GM10847 (cell line): ENCODE data around the gene SANBR.

ENCODE experiments used
- POLR2A ChIP-seq: IDR thresholded peaks from 2 replicates; pipeline ENCODE4 v1.6.1; 2011; ENCODE audit not compliant: insufficient read length; ENCODE audit errors: extremely low read depth

SANBR gene

DNA sequence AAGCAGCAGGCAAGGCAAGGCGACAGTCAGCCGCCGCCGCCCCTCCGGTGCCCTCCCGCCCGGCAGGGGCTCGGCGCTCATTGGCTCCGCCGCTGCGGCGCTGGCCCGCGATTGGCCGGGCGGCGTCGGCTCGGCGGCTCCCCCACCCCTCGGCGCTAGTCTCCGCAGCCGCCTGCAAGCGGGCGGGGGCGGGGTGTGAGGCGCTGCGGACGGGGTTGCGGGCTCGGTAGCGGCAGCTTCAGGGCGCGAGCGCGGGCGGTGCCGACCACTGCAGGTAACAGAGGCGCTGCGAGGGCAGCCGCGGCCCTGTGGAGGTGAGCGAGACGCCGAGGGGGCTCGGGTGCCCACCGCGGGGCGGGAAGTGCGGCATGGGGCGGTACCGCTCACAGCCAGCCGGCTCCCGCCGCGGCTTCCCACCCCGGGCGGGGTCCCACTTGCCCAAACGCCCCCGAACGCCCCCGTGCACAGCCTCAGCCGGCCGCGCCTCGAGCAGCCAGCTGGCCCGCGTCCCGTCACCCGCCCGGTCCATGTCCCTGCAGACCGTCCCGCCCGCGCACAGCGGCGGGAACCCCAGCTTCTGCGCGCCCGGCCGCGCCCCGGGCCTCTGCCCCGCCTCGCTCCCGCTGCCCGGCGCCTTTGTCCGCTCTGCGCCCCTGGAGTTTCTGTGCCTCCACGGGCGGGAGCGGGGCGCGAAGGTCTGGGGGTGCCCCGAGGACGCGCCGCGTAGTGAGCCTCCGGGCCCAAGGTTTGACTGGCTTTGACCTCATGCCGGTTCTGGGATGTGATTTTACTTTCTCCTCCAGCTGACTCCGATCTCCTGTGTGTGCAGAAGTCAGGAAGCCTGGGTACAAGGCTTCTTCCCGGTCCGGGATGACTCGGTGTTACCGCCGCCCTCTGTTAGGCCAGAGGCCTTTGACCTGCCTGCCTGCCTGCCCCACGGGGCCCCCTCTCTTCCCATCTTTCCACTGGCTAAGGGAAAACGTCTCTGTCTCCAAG is at the start of gene SANBR:
Gene SANBR, plus strand, starts transcription at position 158 of the 996 bp plus-strand sequence. CDS start 4,480 bp downstream, outside the sequence.
- peak; percentile 37 for TF ChIP-seq POLR2A

DNA sequence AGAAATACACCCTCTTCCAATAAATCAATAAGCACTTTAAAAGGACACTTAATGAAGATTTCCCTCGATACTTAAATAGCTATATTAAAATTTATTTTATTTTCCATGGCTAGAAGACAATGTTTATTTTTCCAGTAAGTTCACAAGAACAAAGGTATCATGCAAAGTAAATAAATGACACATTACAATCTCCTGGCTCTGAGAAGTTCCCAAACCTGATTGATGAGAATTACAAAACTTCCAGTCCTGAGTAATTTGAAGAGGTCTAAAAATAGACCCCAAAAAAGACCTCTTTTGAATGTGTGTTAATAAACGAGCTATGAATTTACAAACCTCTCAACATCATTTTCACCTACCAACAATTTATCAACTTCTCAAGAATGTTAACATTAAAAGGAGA is 49.7 kb upstream of the SANBR start:
- TF ChIP-seq POLR2A: no peak

DNA sequence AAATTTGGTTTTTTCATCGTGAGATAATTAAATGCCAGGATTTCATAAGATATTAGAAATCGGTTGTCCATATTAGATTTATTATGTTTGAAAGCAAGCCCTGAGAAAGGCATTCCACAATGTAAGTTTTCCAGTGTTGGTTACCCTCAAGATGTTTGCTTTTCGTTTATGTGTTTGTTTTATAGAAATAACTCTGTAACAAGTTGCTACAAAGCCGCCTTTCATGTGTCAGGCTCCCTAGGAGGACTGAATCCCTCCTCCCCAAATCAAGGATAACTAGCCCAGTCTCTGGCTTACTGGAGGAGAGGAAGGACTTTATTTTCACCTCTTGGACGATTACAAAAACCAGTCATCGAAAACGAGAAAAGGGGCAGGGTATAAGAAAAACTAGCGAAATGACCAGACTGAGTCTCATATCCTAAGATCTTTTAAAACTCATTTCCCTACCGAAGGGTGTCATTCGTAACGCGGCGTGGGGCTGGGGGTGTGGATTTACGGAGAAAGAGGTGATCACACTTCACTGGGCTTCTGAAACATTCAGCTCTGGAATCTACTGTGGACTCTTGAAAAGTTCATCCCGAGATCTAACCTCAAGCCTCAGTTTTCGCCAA is 49.2 kb upstream of the SANBR start:
- no peak for TF ChIP-seq POLR2A

DNA sequence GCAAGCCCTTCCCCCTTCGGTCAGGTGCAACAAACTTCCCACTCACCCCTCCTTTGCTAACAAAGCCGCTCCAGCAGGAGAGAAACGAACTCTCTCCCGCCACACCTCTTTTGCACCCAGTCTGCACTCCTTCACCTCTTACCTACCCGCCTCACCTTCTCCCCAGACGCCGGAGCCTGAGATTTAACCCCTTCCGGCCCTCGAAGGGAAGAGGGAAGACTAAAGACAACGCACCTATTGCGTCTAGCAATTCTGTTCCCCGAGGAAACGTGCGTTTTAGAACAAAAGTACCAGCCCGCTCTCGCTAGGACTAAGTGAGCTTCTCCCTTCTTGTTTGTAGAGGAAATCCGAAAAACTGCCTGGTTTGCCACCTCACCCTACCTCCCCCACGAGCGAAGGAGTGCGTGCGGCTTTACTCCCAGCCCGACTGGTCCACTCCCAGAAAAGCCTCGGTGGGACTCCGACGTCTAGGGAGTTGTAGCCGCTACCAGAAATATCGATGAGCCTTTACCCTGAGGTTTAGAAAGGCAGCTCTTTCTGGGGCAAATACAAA is 48.6 kb upstream of the SANBR start:
- peak; percentile 50 for TF ChIP-seq POLR2A

DNA sequence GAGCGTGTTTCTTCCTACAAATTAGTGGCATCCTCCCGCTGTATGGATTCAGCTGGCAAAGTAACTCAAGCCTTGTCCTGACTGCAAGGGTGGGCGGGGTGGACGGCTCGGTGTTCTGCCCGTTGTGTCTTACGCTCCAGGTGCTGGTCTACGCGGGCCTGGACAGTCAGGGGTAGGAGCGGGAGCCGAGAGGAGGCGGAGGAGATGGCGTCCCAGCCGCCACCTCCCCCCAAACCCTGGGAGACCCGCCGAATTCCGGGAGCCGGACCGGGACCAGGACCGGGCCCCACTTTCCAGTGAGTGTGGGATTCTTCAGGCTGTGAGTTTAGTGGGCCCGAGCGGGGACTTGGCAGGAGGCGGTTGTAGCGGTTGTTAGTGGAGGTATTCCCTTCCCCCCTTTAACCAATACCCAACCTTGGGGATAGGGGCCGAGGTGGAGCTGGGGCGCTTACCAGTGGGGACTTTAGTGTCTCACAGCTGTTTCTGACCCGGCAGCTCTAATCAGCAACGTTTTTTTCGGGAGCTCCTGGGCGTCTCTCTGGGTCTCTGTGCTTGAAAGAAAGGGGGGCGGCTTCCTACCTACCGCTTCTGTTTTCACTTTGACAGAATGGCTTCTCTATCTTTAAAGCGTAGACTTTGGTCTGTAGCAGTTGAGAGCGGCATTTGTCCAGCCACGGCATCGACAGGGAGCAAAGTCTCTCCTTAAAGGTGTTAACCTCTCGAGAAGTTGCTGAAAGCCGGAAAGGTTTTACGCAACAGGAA is 47.9 kb upstream of the SANBR start, which contains the start of the genes PEX13 and PUS10:
Gene PEX13, plus strand, starts transcription at position 165 of the 762 bp plus-strand sequence. Its CDS starts 40 bp downstream, at position 205.
Gene PUS10, minus strand, starts transcription at position 700 of the 762 bp plus-strand sequence. CDS start 6,365 bp downstream, outside the sequence.
- TF ChIP-seq POLR2A: peak; percentile 45

DNA sequence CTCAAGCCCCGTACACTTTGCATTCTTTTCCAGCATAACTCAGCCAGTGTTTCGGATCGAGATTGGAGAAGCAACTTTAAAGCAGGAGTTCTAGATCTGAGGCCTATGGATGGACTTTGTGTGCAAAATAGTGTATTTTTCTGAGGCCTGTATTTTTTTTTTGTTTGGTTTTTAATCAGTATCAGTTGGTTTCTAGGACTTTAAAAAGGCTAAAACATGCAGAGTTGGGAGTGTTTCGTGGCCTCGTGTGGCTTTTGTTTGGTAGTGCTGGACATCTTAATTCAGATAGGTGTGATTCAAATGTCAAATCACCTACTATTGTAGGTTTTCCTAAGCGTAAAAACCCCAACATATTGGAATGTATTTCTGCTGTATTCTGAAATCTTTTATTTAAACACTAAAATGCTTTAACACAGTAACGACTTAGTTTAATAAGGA is 47.3 kb upstream of the SANBR start:
- TF ChIP-seq POLR2A: no peak

DNA sequence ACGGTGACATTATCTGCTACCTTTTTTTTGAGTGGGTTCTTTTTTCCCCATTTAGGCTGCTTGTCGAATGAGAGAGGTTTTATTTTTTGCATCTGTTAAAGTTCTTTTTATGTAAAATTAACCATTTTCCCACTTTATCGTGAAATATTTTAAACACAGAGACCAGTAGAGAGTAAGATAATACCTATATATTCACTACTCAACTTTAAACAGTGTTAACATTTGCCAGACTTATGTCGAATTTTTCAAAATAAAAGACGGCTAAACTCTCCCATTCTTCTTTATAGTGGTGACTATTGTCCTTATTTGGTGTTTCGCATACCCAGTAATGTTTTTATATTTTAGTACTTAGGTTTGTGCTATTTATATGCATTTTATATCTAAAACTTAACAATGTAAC is 46.9 kb upstream of the SANBR start:
- TF ChIP-seq POLR2A: no peak

DNA sequence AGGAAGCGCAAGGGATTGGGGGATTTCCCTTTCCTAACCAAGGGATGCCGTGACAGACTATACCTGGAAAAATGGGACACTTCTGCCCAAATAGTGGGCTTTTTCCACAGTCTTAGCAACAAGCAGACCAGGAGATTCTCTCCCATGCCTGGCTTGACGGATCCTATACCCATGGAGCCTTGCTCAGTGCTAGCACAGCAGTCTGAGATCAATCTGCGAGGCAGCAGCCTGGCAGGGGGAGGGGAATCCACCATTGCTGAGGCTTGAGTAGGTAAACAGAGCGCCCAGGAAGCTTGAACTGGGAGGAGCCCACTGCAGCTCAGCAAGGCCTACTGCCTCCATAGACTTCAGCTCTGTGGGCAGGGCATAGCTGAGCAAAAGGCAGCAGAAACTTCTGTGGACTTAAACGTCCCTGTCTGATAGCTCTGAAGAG is 44.4 kb upstream of the SANBR start:
- no peak for TF ChIP-seq POLR2A

DNA sequence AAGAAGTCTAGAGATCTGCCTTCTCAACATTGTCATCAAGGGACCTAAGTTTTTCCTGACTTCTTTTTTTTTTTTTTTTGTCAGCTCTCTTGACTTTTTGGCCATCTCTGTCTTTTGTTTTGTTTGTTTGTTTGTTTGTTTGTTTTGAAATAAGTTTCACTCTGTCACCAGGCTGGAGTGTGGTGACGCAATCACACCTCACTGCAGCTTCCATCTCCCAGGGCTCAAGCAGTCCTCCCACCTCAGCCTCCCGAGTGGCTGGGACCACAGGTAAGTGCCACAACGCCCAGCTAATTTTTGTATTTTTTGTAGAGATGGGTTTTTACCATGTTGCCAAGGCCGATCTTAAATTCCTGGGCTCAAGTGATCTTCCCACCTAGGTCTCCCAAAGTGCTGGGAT is 42.0 kb upstream of the SANBR start:
- TF ChIP-seq POLR2A: no peak

DNA sequence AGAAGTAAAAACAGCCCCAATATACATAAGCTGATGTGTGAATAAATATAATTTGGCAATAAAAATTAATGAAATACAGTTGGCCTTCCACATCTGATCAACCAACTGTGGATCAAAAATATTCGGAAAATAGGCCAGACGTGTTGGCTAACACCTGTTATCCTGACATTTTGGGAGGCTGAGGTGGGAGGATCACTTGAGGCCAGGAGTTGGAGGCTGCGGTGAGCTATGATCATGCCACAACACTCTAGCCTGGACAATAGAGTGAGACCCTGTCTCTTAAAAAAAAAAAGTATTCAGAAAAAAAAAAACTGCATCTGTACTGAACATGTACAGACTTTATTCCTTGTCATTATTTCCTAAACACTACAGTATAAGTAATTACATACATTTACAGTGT is 36.1 kb upstream of the SANBR start:
- no peak for TF ChIP-seq POLR2A

DNA sequence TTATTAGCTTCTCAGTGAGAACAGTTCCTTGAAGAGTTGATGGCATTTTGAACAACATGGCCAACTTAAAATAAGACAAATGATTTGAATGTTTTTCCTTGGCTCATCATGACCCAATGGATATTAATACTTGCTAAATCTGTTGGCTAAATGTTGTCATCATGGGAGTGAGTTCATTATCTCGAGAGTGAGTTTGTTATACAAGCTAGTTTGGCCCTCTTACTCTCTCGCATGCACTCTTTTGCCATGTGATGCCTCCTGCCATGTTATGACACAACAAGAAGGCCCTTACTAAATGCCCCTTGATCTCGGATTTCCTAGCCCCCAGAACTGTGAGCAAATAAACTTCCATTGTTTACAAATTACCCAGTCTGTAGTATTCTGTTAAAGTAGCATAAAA is 22.9 kb upstream of the SANBR start:
- no peak for TF ChIP-seq POLR2A

DNA sequence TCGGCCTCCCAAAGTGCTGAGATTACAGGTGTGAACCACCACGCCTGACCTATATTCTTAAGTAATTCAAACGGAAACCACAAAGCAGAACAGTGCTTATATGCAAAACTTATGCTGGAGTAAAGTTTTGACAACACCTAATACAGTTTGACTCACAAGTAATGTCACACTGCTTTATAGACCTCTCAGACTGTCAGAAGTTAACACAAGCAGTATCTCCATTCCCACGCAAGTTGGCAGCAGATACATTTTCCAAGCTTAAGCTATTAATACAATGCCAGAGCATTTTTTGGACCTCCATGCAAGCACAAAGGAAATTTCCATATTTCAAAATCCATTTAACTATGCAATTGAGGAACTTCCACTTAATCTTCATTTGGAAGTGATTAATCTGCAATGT is 21.0 kb upstream of the SANBR start:
- TF ChIP-seq POLR2A: no peak

DNA sequence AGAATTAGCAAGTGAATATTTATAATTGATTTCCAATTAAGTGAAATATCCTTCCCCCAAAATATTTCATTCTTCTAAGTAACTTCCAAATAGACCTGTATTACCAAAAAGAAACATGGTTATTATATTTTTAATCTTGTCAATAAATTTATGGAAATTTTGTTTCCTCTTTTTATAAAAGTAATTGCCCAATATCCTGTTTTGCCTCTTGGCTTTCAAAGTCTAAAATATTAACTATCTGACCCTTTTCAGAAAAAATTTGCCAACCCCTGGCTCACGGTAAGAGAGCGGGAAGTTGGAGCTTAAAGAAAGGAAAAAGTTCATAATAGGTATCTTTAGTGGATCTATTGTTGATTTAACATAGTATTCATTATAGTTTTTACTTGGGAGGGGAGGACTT is 20.4 kb upstream of the SANBR start:
- TF ChIP-seq POLR2A: no peak

DNA sequence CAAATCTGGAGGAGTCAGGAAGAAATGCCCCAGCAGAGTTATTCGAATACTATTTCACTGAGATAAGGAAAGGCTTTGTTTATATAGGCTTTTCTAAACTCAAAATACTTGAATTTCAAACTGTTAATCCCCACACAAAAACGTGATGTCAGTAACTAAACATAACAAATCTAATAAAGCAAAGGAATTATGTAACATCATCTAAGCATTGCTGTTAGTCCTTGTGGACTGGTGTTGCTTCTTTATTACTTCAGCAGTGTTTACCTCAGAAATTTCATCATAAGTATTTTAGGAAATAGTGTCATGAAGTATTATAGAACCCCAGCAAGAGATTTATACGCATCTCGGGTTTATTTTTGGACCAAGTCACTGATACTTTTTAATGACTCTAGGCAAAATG is 19.7 kb upstream of the SANBR start:
- no peak for TF ChIP-seq POLR2A

DNA sequence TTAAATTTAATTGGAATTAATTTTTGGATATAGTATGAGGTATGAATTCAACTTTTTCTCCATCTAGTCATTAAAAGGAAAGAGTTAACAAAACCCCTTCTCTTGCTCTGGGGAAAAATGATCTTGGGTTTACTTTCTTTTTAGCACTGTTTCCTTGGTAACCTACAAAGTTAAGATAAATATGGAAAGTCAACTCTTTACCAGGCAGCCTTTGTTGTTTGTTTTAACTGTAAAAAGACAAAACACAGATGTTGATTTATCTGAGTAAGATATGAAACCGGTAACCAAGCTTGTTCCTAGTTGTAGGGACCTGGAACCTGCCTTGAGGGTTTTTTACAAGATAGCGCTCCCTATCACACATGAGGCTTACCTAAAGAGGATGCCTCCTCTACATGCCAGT is 10.1 kb upstream of the SANBR start:
- TF ChIP-seq POLR2A: no peak
